HEK293 (cell line): Measurements from ENCODE around the gene BTBD2.

Experiments
- CTCF ChIA-PET: fragments of 350-600 bp; formaldehyde crosslinking; extraction: SDS; loops from one replicate; lab custom pipeline; 2021; ENCODE audit warnings: antibody characterized with exemption; lab: Yijun Ruan, JAX
- POLR2A ChIA-PET: fragments of 300-600 bp; formaldehyde crosslinking; extraction: SDS; loops from one replicate; lab custom pipeline; 2020; ENCODE audit warnings: antibody characterized with exemption, inconsistent platforms; lab: Yijun Ruan, JAX
- H3K27ac ChIP-seq: fragments of 200-500 bp; sonication (Bioruptor generic); 2 replicates; pipeline ENCODE4 v1.5.1; 2014; ENCODE audit warnings: low read depth, low read length, control low read depth, inconsistent platforms; ENCODE audit errors: extremely low read depth
- H3K36me3 ChIP-seq, 2 experiments: fragments of 200-500 bp in 1 of 2; sonication (Bioruptor generic) in 1 of 2; 1 replicate in 1 of 2; 2 replicates in 1 of 2; pipeline ENCODE4 v1.5.1; 2014 to 2017; ENCODE audit warnings: inconsistent platforms in 2 of 2, low read length in 2 of 2; ENCODE audit not compliant: control insufficient read depth in 2 of 2, insufficient read depth in 1 of 2
- H3K4me1 ChIP-seq: fragments of 200-500 bp; sonication (Bioruptor generic); 2 replicates; pipeline ENCODE4 v1.5.1; 2014; ENCODE audit warnings: mild to moderate bottlenecking, low read length, inconsistent platforms; ENCODE audit not compliant: control insufficient read depth, insufficient read depth
- H3K4me3 ChIP-seq: 2 replicates; pipeline ENCODE4 v1.5.1; 2011; ENCODE audit warnings: low read depth, mild to moderate bottlenecking, control low read depth, low read length, moderate library complexity
- H3K9me3 ChIP-seq: fragments of 200-500 bp; sonication (Bioruptor generic); 2 replicates; pipeline ENCODE4 v1.5.1; 2014; ENCODE audit warnings: low read depth, low read length, inconsistent platforms; ENCODE audit not compliant: control insufficient read depth, insufficient read depth
- GLI4 ChIP-seq: fragments of 450-650 bp; formaldehyde crosslinking; IDR thresholded peaks from 2 replicates; pipeline ENCODE4 v1.5.1; 2016; ENCODE audit warnings: missing biosample characterization, missing genetic modification characterization
- HOXD13 ChIP-seq: sonication (generic); formaldehyde crosslinking; IDR thresholded peaks from 2 replicates; pipeline ENCODE4 v1.8.0; 2022; ENCODE audit warnings: missing genetic modification reagents, borderline replicate concordance
- PRDM1 ChIP-seq: fragments of 450-650 bp; formaldehyde crosslinking; IDR thresholded peaks from 2 replicates; pipeline ENCODE4; 2016; ENCODE audit warnings: missing biosample characterization, missing genetic modification characterization
- REPIN1 ChIP-seq: fragments of 450-650 bp; formaldehyde crosslinking; IDR thresholded peaks from 2 replicates; pipeline ENCODE4 v1.5.1; 2017; ENCODE audit warnings: missing biosample characterization, missing genetic modification characterization, low read depth
- REST ChIP-seq: fragments of 450-650 bp; formaldehyde crosslinking; IDR thresholded peaks from 2 replicates; pipeline ENCODE4 v1.5.1; 2016; ENCODE audit warnings: missing biosample characterization, missing genetic modification characterization
- SP7 ChIP-seq: fragments of 450-650 bp; formaldehyde crosslinking; IDR thresholded peaks from 2 replicates; pipeline ENCODE4 v1.5.1; 2016; ENCODE audit warnings: missing biosample characterization, missing genetic modification characterization
- ZBTB11 ChIP-seq: fragments of 450-650 bp; formaldehyde crosslinking; conservative IDR thresholded peaks from 2 replicates; pipeline ENCODE4 v1.5.1; 2016; ENCODE audit warnings: low read depth, missing biosample characterization, missing genetic modification characterization
- ZBTB8A ChIP-seq: fragments of 450-650 bp; formaldehyde crosslinking; IDR thresholded peaks from 2 replicates; pipeline ENCODE4 v1.5.1; 2016; ENCODE audit warnings: missing biosample characterization, missing genetic modification characterization
- ZNF223 ChIP-seq: fragments of 450-650 bp; formaldehyde crosslinking; IDR thresholded peaks from 2 replicates; pipeline ENCODE4 v1.5.1; 2016; ENCODE audit warnings: missing biosample characterization, missing genetic modification characterization
- ZNF23 ChIP-seq: fragments of 450-650 bp; formaldehyde crosslinking; IDR thresholded peaks from 2 replicates; pipeline ENCODE4 v1.5.1; 2016; ENCODE audit warnings: missing biosample characterization, missing genetic modification characterization, borderline replicate concordance
- ZNF239 ChIP-seq: fragments of 450-650 bp; formaldehyde crosslinking; IDR thresholded peaks from 2 replicates; pipeline ENCODE4 v1.5.1; 2016; ENCODE audit warnings: missing biosample characterization, missing genetic modification characterization
- ZNF280D ChIP-seq: fragments of 450-650 bp; formaldehyde crosslinking; IDR thresholded peaks from 2 replicates; pipeline ENCODE4 v1.5.1; 2016; ENCODE audit warnings: missing biosample characterization, missing genetic modification characterization
- ZNF426 ChIP-seq: fragments of 450-650 bp; formaldehyde crosslinking; IDR thresholded peaks from 2 replicates; pipeline ENCODE4 v1.5.1; 2017; ENCODE audit warnings: missing biosample characterization, missing genetic modification characterization, mild to moderate bottlenecking, inconsistent platforms, moderate library complexity
- ZNF513 ChIP-seq: fragments of 450-650 bp; IDR thresholded peaks from 2 replicates; pipeline ENCODE4 v1.5.1; 2018; ENCODE audit warnings: missing biosample characterization, missing genetic modification characterization
- ZNF585B ChIP-seq: fragments of 450-650 bp; formaldehyde crosslinking; IDR thresholded peaks from 2 replicates; pipeline ENCODE4 v1.5.1; 2016; ENCODE audit warnings: missing biosample characterization, missing genetic modification characterization
- ZNF645 ChIP-seq: fragments of 450-650 bp; formaldehyde crosslinking; IDR thresholded peaks from 2 replicates; pipeline ENCODE4; 2016; ENCODE audit warnings: missing biosample characterization, missing genetic modification characterization
- ZSCAN18 ChIP-seq: fragments of 450-650 bp; formaldehyde crosslinking; IDR thresholded peaks from 2 replicates; pipeline ENCODE4 v1.5.1; 2016; ENCODE audit warnings: missing biosample characterization, missing genetic modification characterization
- ZSCAN4 ChIP-seq: fragments of 450-650 bp; formaldehyde crosslinking; IDR thresholded peaks from 2 replicates; pipeline ENCODE4 v1.5.1; 2017; ENCODE audit warnings: missing biosample characterization, missing genetic modification characterization

Gene BTBD2

GRCh38 chr19:1953441-1954094 lies 61.9 kb downstream of the BTBD2 start:
- Histone ChIP-seq H3K4me1 (no peaks in the 10 kb centered on the region), H3K9me3 (no peaks in the 10 kb centered on the region)
- TF ChIP-seq ZNF239 (tag by site-specific recombination) (no peak), ZNF223 (tag by site-specific recombination) (no peak), ZSCAN18 (tag by site-specific recombination) (no peak), ZNF585B (tag by site-specific recombination) (no peak), ZNF23 (tag by site-specific recombination) (no peak), REPIN1 (no peak), SP7 (tag by site-specific recombination) (no peak), REST (tag by site-specific recombination) (no peak), ZBTB11 (no peak), HOXD13 (CRISPR knock-in tag) (no peak), ZSCAN4 (no peak), GLI4 (no peak), ZNF426 (tag by site-specific recombination) (no peak), ZNF280D (tag by site-specific recombination) (no peak), ZNF513 (tag by site-specific recombination) (no peak), PRDM1 (tag by site-specific recombination) (no peak), ZBTB8A (no peak), ZNF645 (tag by site-specific recombination) (no peak)
- TF ChIP-seq, all 188 proteins: peak for 0
- peaks cover 3 to 34% of the 10 kb centered on the region in 2 experiments; a peak in 2 of 3 replicates for H3K36me3 ChIP-seq
- ChIA-PET CTCF (no interaction called here), POLR2A (no interaction called here)
- H3K4me3 ChIP-seq = no peak overlapping the region
- H3K27ac ChIP-seq = no peak overlapping the region
